Bronchial epithelial cell (primary cell): ENCODE data around the gene ZNF543. TPM values are rescaled to one million over a fixed set of nuclear protein-coding genes. Genes with fewer than 3 reads are reported as not detected.

Source experiments
- DNase-seq: peaks from one replicate; pipeline ENCODE4 v3.0.0-alpha.2; 2010; ENCODE audit warnings: low read depth
- FAIRE-seq: peaks from 2 replicates; lab custom pipeline; 2011; peaks lifted over from hg19 to GRCh38; lab: Jason Lieb, UNC
- H3K27me3 ChIP-seq: 2 replicates; pipeline ENCODE4 v1.5.1; 2011; ENCODE audit warnings: low read length; ENCODE audit not compliant: control insufficient read depth, insufficient read depth
- H3K36me3 ChIP-seq: 2 replicates; pipeline ENCODE4 v1.5.1; 2011; ENCODE audit warnings: low read length; ENCODE audit not compliant: control insufficient read depth, insufficient read depth
- H3K4me3 ChIP-seq: 2 replicates; pipeline ENCODE4 v1.5.1; 2011; ENCODE audit warnings: mild to moderate bottlenecking, low read depth, low read length, control low read depth
- total RNA-seq: library from RNA; depleted of rRNA; stranded (reverse); fragments of >200 nt; gene quantifications from 2 replicates; pipeline ENCODE4 v1.2.1, GENCODE V29; 2014
- TF ChIP-seq, protein P1 (sequence below): IDR thresholded peaks from 2 replicates; pipeline ENCODE4 v1.5.1; 2011; ENCODE audit warnings: mild to moderate bottlenecking, moderate library complexity, low read length, control low read depth, inconsistent platforms; ENCODE audit not compliant: insufficient read depth, severe bottlenecking

Gene ZNF543
- total RNA-seq, 1 donor from 2014 or later, result 13.2 TPM

- TF ChIP-seq, protein P1, sequence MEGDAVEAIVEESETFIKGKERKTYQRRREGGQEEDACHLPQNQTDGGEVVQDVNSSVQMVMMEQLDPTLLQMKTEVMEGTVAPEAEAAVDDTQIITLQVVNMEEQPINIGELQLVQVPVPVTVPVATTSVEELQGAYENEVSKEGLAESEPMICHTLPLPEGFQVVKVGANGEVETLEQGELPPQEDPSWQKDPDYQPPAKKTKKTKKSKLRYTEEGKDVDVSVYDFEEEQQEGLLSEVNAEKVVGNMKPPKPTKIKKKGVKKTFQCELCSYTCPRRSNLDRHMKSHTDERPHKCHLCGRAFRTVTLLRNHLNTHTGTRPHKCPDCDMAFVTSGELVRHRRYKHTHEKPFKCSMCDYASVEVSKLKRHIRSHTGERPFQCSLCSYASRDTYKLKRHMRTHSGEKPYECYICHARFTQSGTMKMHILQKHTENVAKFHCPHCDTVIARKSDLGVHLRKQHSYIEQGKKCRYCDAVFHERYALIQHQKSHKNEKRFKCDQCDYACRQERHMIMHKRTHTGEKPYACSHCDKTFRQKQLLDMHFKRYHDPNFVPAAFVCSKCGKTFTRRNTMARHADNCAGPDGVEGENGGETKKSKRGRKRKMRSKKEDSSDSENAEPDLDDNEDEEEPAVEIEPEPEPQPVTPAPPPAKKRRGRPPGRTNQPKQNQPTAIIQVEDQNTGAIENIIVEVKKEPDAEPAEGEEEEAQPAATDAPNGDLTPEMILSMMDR, result no peak
- peaks cover 22% of the 10 kb centered on the region for H3K36me3 ChIP-seq
- DNase-seq (no peak), FAIRE-seq (no peak)
- no peak overlapping the region for H3K4me3 ChIP-seq
- no peaks in the 10 kb centered on the region for H3K27me3 ChIP-seq
These were observed 4.7 kb downstream of the ZNF543 start for GRCh38 chr19:57324992-57325391.

DNA sequence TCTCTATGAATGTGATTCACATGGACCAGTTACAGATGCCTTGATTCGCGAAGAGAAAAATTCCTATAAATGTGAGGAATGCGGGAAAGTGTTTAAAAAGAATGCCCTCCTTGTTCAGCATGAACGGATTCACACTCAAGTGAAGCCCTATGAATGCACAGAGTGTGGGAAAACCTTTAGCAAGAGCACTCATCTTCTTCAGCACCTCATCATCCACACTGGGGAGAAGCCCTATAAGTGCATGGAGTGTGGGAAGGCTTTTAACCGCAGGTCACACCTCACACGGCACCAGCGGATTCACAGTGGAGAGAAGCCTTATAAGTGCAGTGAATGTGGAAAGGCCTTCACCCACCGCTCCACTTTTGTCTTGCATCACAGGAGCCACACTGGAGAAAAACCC lies 7.7 kb downstream of the ZNF543 start:
- peaks cover 22% of the 10 kb centered on the region for H3K36me3 ChIP-seq
- DNase-seq (no peak), FAIRE-seq (peak; percentile 18)

DNA sequence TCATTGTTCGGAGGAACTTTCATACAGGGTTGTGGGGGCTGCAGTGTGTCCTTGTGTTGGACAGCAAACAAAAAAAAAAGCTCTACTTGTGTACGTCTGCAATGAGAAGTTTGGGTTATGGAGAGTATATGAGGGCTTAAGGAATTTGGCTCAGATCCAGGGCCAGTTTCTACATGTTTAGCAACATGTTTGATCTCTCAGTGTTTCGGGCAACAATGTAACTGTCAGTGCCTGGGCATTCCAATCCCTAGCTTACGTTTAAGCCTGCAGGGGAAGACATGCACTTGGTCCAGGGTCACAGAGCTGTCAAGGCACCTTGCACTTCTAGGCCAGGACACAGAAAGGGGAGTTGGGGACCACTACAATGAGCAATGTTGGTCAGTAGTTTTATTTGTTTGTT lies 13.9 kb downstream of the ZNF543 start:
- peak; percentile 68 for FAIRE-seq
- TF ChIP-seq, protein P1, result no peak
- H3K36me3 ChIP-seq, result no peaks in the 10 kb centered on the region
- H3K4me3 ChIP-seq, result no peak overlapping the region
- H3K27me3 ChIP-seq, result no peaks in the 10 kb centered on the region
- DNase-seq, result peak; percentile 97

More for the DNA sequence above, 7.7 kb downstream of the ZNF543 start:
- TF ChIP-seq, protein P1, result no peak
- H3K27me3 ChIP-seq, result no peaks in the 10 kb centered on the region
- no peak overlapping the region for H3K4me3 ChIP-seq

DNA sequence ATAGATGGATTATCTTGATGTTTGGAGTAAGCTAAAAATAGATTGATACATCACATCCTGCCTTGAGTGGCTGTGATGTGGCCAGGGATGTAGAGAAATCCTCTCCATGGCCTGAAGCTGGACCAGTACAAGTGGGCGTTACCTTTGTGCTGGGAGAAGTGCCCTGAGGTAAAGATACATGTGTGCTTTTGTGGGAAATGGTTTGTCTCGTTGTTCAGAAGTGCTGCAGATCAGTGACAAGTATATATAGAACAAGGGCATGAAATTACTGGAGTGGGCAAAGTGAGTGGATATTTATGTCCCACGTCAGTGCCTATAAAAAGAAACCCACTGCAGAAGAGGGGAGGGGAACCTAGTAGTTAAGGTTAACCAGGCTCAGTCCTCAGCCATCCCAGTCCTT lies 18.6 kb downstream of the ZNF543 start:
- Histone ChIP-seq H3K36me3 (no peaks in the 10 kb centered on the region), H3K27me3 (no peaks in the 10 kb centered on the region), H3K4me3 (no peak overlapping the region)
- DNase-seq (no peak), FAIRE-seq (no peak)
- TF ChIP-seq, protein P1, result no peak

DNA sequence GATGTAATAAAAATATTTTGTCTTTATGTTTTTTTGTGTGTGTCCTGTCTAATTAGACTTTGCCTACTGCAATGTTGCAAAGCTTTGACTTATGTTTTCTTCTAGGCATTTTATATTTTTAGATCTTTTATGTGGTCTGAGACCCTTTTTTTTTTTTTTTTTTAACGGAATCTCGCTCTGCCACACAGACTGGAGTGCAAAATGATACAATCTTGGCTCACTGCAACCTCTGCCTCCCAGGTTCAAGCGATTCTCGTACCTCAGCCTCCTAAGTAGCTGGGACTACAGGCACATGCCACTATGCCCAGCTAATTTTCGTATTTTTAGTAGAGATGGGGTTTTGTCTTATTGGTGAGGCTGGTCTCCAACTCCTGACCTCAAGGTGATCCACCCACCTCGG lies 22.3 kb downstream of the ZNF543 start:
- no peak overlapping the region for H3K4me3 ChIP-seq
- H3K36me3 ChIP-seq, result no peaks in the 10 kb centered on the region
- TF ChIP-seq, protein P1, result no peak
- DNase-seq, result no peak
- no peak for FAIRE-seq
- no peaks in the 10 kb centered on the region for H3K27me3 ChIP-seq

GRCh38 chr19:57348136-57348535 lies 27.9 kb downstream of the ZNF543 start:
- Histone ChIP-seq H3K36me3 (peaks cover under 1% of the 10 kb centered on the region), H3K27me3 (no peaks in the 10 kb centered on the region), H3K4me3 (no peak overlapping the region)
- FAIRE-seq (no peak), DNase-seq (peak; percentile 15)
- TF ChIP-seq, protein P1, result no peak
